GM15510 (cell line): ENCODE data around the gene COL23A1.

ENCODE experiments used
- POLR2A ChIP-seq: IDR thresholded peaks from 3 replicates; pipeline ENCODE4 v1.6.1; 2011; ENCODE audit warnings: borderline replicate concordance; ENCODE audit not compliant: insufficient read length; ENCODE audit errors: extremely low read depth

COL23A1 gene

DNA sequence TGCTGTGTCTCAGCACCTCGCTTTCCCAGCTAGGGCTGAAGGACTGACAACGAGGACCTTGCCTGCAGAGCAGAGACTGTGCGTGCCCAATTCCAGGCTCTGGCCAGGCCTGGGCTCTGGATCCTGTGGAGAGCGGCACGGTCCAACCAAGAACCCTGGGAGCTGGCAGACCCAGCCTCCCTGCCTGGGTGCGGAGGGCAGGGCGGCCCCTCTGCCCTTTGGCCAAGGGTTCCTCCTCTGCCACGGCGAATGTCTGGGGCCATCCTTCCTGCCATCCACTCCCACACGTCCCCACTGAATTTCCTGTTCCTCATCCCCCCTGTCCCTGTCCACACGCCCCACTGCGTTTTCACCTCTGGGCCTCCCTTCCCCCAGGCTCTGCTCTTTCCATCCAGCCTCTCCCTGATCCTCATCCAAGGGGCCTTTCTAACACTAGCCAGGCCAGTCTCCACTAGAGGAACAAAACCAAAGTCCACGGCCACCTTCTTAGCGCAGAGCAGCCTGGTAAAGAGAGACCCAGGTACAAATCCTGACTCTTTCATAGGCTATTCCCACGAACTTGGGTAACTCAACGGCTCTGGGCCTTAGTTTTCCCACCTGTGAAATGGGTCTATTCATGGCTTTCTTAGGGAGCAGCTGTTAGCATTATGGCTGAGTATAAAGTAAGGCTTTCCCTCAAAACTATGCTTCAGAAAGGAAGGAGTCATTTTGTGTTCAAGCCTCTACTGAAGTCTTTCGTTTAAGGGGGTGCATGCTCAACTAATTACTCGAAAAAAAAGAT lies 262.1 kb downstream of the COL23A1 start:
- TF ChIP-seq POLR2A, result no peak

GRCh38 chr5:178327446-178327845 lies 262.7 kb downstream of the COL23A1 start:
- TF ChIP-seq POLR2A, result no peak

GRCh38 chr5:178326374-178326715 lies 263.8 kb downstream of the COL23A1 start:
- TF ChIP-seq POLR2A, result no peak

DNA sequence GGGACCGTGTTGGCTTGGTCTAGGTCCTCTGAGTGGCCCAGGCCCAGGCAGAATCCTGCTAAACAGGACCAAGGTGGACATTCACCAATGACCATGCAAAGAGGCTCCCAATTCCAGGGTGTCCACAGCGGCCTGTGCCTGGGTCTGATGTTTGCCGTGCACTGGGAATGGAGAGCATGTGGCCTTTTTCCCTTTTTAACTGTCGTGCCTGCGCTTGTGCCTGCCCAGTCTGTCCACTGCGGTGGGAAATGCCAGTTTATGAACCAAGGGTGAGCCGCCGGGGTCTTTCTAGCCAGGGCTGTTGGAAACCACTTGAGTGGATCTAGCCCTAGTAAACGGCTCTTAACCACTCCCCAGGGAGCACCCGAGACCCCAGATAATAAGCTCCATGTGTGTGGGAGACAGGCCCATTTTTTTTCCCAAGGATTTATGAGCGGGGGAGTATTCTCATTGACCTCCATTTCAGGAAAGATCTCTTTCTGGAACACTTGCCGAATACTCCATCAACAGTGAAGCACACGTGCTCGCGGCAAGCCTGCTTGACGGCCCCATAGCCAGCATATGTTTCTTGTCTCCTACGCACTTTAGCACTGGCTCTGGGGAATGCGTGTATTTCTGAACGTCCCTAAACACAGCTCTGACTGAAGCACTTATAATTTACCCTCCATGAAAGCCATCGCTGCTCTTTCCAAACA lies 264.4 kb downstream of the COL23A1 start:
- TF ChIP-seq POLR2A, result no peak

- TF ChIP-seq POLR2A, result no peak
Measured at GRCh38 chr5:178325311-178325678, 264.9 kb downstream of the COL23A1 start.

DNA sequence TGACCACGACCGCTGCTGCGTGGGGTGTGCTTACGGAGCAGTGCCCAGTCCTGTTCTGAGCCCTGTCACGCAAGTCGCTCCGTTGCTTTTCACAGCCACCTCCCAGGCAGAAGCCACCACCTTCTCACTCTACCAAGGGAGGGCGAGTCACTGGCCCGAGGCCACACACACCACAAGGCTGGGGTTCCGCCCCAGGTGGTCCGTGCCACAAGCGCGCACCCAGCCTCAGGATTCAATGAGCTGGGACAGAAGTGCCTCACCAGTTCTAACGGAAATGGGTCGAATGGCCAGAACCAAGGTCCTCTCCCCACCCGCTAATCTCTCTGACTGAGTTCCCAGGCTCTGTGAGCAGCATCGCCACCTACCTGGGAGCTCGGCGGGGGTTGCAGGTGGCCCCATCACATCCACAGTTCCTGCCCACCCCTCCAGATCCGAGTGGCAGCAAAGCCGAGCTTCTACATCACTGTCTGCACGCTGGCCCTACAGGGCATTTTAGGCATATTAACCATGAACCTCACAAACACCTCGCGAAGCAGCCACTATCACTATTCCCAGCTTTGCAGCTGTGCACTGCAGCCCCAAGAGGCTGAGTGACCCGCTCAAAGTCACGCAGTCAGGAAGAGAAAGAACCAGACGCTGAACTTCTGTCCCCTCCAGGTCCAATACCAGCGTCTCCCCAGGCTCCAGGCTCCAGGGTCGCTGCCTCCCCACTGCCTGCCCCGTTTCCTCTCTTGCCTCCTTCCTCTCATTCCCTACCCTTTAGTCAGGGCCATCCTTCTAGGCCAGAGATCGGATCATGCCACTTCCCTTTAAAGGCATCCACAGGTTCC lies 265.5 kb downstream of the COL23A1 start:
- no peak for TF ChIP-seq POLR2A

- TF ChIP-seq POLR2A, result peak; percentile 37
Measured at GRCh38 chr5:178323961-178324360, 266.2 kb downstream of the COL23A1 start.

- no peak for TF ChIP-seq POLR2A
Measured at GRCh38 chr5:178323541-178323865, 266.7 kb downstream of the COL23A1 start.

DNA sequence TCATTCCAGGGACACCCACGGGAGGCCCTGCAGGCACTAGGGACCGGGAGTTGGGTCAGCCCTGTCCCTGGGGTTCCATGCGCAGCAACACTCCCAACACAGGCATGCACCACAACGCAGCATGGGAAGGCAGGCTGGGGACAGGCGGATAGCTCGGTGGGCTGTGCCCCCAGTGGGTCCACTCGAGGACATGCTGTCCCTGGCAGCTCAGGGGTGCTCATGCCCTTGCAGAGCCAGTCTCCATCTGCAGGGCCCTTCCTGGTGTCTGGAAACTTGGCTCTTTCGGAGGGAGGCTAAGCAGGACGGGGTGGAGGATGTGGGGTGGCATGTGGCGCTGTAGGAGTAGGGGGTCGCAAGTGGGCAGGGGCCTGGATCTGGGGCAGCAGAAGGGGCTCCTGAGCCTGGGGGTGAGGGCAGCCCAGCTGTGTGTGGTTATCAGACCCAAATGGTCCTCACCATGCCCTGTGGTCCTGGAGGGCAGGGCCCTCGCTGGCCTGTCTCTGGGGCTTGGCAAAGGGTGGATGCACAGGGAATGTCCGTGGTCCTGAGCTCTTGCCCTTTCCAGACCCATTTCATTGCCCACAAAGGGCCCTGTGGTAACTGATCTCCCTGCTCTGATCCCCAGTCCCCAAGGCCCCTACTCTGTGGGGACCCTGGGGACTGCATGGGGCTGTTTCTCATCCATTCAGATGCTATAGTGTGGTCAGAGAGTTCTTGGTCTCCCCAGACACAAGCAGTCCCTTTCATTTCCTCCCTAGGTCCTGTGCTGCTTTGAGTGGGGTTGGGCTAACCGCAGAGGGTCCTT lies 267.3 kb downstream of the COL23A1 start:
- no peak for TF ChIP-seq POLR2A

DNA sequence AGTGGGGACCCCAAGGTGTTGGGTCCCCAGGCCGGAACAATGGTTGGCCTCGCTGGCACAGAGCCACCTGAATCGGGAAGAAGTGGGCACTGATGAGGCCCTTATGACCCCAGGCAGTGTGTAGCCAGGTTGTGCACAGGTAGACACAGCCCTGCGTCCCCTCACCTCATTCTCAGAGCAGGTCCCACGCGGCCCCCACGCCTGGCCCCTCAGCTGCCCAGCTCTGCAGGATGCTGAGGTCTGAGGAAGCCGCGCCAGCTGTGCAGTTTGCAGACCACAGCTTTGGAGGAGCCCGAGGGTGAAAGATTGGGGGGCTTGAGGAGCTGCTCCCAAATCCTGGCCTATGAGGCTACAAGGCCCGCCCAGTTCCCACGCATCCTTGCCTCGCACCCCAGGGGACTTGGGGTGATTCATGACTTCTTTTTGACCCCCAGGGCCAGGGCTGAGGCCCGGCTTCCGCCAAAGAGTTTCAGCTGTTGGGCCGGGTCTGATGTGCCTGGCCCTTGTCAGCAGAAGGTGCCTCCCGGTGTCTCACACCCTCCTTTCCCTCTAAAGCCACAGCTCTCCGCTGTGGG lies 269.8 kb downstream of the COL23A1 start:
- TF ChIP-seq POLR2A, result no peak

- TF ChIP-seq POLR2A, result no peak
Measured at GRCh38 chr5:178319541-178320041, 270.6 kb downstream of the COL23A1 start.

- no peak for TF ChIP-seq POLR2A
Measured at GRCh38 chr5:178318893-178319292, 271.3 kb downstream of the COL23A1 start.

- no peak for TF ChIP-seq POLR2A
Measured at GRCh38 chr5:178318382-178318781, 271.8 kb downstream of the COL23A1 start.
